HG03520 (cell line): ENCODE data around the gene RTN4R.

Experiments used
- ATAC-seq: cut with Tn5 transposase; IDR thresholded peaks from one replicate; pipeline ENCODE4 v1.9.1; 2021; ENCODE audit warnings: mild to moderate bottlenecking, moderate library complexity; ENCODE audit not compliant: unreplicated experiment

RTN4R gene

GRCh38 chr22:20218987-20219386 is 49.1 kb downstream of the RTN4R start:
- no peak for ATAC-seq

GRCh38 chr22:20218326-20218872 is 49.7 kb downstream of the RTN4R start:
- ATAC-seq: no peak

GRCh38 chr22:20217563-20217962 is 50.6 kb downstream of the RTN4R start:
- ATAC-seq: no peak

GRCh38 chr22:20216863-20217499 is 51.1 kb downstream of the RTN4R start:
- ATAC-seq: no peak

- ATAC-seq: no peak
These were observed 52.4 kb downstream of the RTN4R start for GRCh38 chr22:20215742-20216141.

GRCh38 chr22:20214853-20215252 is 53.3 kb downstream of the RTN4R start:
- ATAC-seq: no peak

GRCh38 chr22:20213833-20214708 is 54.0 kb downstream of the RTN4R start:
- ATAC-seq: no peak

- no peak for ATAC-seq
These were observed 55.1 kb downstream of the RTN4R start for GRCh38 chr22:20212754-20213699.

- no peak for ATAC-seq
These were observed 55.9 kb downstream of the RTN4R start for GRCh38 chr22:20211997-20212753.

- no peak for ATAC-seq
These were observed 56.6 kb downstream of the RTN4R start for GRCh38 chr22:20211409-20211996.

GRCh38 chr22:20210473-20211059 is 57.6 kb downstream of the RTN4R start:
- ATAC-seq: no peak

GRCh38 chr22:20209761-20210250 is 58.3 kb downstream of the RTN4R start:
- ATAC-seq: no peak

GRCh38 chr22:20208713-20209310 is 59.3 kb downstream of the RTN4R start:
- no peak for ATAC-seq

- ATAC-seq: no peak
These were observed 60.7 kb downstream of the RTN4R start for GRCh38 chr22:20207277-20208025.

- ATAC-seq: no peak
These were observed 61.4 kb downstream of the RTN4R start for GRCh38 chr22:20206709-20207215.

GRCh38 chr22:20205964-20206708 is 62.0 kb downstream of the RTN4R start:
- no peak for ATAC-seq

GRCh38 chr22:20205464-20205963 is 62.6 kb downstream of the RTN4R start:
- ATAC-seq: no peak
